NCI-H510A (cell line): Measurements from ENCODE around the gene C16orf89.
"Not testable (repeated sequence)": the region's sequence is repeated elsewhere in the genome, so short reads cannot be mapped to it uniquely, and the experiment has no call there.

Experiments used
- DNase-seq: peaks from one replicate; lab custom pipeline; 2025; lab: John Stamatoyannopoulos, UW

Gene C16orf89

GRCh38 chr16:5065813-5066212, at the start of gene C16orf89:
C16orf89 (minus strand) TSS chr16:5065956; CDS start chr16:5065908, 48 bp downstream.
- no peak for DNase-seq

GRCh38 chr16:5110933-5111332, 45.2 kb upstream of the C16orf89 start:
- DNase-seq = not testable (repeated sequence)

DNA sequence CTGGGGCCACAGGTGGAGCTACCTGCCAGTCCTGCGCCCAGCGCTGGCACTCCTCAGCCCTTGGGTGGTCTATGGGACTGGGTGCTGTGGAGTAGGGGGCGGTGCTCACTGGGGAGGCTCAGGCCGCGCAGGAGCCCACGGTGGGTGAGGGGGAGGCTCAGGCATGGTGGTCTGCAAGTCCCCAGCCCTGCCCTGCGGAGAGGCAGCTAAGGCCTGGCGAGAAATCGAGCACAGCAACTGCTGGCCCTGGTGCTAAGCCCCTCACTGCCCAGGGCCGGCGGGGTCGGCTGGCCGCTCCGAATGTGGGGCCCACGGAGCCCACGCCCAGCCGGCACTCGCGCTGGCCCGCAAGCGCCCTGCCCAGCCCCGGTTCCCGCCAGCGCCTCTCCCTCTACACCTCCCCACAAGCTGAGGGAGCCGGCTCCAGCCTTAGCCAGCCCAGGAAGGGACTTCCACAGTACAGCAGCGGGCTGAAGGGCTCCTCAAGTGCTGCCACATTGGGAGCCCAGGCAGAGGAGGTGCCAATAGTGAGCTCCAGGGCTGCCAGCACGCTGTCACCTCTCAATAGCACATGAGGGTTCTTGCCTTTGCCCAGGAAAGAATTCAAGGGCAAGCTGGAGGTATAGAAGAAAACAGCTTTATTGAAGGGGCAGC, 42.9 kb upstream of the C16orf89 start:
- DNase-seq = no peak

DNA sequence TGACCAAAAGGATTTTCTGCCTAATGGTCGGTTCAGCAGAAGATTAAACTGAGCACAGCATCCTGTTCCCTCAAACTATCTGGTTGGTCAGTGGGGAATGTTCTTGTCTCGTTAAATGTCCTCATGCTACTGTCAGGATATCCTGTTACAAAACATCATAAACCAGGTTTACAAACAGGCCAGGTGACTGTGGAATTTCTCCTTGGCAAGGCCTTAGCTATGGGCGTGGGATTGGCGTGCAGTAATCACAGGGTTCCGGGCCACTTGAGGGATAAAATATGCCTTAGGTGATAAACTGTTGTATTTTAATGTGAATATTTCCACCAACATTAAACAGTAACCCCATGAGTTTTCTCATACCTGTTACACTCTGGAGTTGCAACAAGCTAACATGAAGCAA, 39.3 kb upstream of the C16orf89 start:
- not testable (repeated sequence) for DNase-seq

- not testable (repeated sequence) for DNase-seq
Observed at GRCh38 chr16:5103296-5104032, 37.7 kb upstream of the C16orf89 start.

DNA sequence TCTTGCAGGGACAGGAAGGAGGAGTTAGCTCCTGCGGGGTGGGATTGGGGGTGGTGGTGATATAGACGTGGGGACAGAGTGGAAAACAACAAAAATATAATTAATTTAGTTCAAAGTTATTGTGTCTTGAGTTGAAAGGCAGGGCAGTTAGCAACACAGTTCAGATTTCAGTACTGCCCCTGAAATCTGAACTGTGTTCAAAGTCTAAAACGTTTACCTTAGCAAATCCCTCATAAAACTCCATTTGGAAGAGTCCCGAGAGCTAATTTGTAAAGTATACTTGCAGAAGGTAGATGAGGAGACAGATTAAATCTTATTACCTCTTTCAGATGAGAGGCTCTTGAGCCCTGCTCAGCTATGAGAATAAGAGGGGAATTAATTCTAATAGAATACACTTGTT, 33.4 kb upstream of the C16orf89 start:
- not testable (repeated sequence) for DNase-seq

GRCh38 chr16:5098221-5099159, 32.7 kb upstream of the C16orf89 start:
- not testable (repeated sequence) for DNase-seq

- peak; percentile 93 for DNase-seq
Observed at GRCh38 chr16:5097470-5098220, 31.9 kb upstream of the C16orf89 start, which contains the start of gene EEF2KMT. EEF2KMT (minus strand) TSS chr16:5097795; CDS start chr16:5097739, 56 bp downstream.

- not testable (repeated sequence) for DNase-seq
Observed at GRCh38 chr16:5097061-5097469, 31.3 kb upstream of the C16orf89 start.

- not testable (repeated sequence) for DNase-seq
Observed at GRCh38 chr16:5096437-5097060, 30.8 kb upstream of the C16orf89 start.

DNA sequence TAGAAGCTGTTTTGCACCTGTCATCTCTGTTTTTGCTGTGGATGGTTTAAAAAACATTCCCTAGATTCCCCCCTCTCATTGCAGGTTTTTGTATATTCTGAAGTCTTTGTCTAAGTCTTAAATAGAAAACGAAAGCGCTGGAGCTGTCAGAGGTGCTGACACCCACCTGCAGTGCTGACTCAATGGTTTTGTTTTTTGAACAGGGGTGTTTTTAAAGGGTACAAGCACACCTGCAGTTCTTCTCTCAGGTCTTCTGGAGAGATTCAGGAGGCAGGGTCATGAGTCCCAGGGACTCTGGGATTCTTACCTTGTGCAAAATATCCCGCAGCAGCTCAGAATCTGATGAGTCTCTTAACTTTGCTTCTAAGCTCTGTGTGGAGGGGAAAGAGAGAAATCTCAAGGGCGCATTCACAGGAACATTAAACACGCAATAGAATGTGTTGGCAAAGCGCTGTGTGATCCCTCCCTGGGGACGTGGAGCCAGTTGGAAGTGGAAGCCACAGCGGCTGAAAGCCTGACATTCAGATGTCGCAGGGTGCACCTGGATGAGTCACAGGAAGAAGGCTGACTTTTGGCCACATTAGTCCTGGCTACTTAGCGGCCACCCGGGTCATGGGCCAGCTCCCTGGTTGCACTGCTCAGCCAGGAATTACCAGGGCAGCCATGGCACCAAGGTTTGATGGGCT, 29.5 kb upstream of the C16orf89 start:
- not testable (repeated sequence) for DNase-seq

DNA sequence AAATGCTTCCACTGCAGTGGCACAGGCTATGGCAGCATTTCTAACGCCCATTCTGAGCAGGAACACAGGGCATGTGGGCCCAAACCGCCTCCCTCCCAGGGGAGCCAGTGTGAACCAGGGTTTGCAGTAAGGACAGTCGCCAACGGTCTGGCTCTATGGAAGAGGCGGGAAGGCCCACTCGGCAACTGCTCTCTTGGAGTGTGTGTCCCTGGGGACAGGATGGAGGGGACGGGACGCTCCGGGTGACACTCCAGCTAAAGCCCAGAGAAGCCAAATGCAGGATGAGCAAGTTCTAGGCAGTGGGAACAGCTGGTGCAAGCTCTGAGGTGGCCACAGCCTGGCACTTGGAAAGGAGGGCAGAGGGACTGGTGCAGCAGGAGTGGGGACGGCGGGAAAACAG, 28.0 kb upstream of the C16orf89 start:
- DNase-seq = not testable (repeated sequence)

DNA sequence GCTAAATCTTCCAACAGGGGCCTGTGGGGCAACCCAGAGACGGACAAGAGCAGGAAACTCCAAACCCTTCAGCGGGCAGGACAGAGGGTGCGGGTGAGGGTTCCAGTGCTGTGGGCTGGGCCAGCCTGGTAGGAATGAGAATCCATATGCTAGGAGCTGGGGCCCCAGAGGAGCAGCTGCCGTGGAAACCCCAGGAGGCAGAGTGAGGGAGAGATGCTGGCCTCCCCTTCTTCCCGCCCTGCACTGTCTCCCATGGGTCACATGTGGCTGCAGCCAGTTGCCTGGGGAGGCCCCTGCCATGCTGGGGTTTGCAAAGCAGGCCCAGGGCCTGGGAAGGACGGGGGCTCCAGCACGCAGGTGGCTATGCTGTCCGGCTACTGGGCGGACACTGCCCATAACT, 27.3 kb upstream of the C16orf89 start:
- not testable (repeated sequence) for DNase-seq

DNA sequence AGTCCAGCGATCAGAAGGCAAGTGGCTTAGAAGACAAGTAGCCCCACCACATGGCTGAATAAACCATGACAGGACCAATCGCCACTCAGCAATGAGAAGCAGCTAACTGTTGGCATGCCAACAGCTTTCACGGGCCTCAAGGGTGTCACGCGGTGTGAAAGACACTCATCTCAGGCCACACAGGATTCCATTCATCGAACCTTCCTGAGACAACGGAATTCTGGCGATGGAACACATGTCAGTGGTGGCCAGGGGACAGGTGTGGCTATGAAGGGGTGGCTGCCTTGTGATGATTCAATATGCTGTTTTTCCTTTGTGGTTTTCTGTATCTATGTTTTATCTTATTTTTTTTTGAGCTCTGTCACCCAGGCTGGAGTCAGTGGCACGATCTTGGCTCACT, 24.8 kb upstream of the C16orf89 start:
- not testable (repeated sequence) for DNase-seq

DNA sequence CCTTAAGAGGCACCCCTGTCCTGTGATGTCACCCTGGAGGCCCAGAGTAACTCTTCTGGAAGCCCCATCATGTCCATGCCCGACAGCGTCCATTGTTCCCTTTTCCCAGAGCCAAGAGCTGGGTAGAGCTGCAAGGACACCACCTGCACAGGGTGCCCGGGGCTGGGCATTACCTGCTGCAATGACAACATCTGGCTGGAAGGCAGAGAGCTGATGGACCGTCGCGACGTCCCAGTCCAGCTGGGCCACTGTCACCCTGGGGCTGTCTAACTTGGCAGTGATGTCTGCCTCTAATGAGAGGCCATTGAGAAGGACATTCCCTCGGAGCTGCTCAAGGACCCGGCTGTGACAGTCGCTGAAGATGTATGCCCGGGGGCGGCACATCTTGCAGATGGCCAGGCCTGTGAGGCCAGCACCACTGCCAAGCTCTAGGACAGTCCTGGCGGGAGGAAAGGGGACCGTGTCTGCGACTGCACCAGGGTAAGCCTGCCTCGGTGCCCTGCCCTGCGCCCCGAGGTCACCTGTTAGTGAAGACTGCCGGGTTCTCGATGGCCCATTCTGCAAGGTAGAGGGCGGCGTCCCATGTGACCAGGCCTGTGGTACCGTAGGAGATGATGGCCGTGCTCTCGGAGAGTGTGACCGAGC, 24.3 kb upstream of the C16orf89 start:
- DNase-seq = not testable (repeated sequence)

- not testable (repeated sequence) for DNase-seq
Observed at GRCh38 chr16:5088936-5089335, 23.2 kb upstream of the C16orf89 start.

GRCh38 chr16:5088086-5088790, 22.5 kb upstream of the C16orf89 start:
- DNase-seq = not testable (repeated sequence)

DNA sequence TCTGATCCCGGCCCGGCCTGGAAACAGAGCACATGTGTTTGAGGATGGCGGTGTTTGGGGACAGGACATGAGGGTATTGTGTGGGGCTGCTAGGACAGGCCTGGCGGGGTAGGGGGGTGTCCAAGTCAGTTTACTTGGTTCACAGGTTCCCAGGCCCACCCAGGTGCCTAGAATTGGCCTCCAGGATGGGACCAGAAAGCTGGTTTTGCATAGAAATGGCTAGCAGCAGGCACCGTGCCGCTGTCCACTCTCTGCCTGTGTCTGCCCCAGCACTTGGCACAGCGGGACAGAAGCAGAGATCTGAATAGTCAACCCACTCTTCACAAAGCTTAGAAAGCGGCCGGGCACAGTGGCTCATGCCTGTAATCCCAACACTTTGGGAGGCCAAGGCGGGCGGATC, 20.0 kb upstream of the C16orf89 start:
- DNase-seq = not testable (repeated sequence)

GRCh38 chr16:5084802-5085201, 19.0 kb upstream of the C16orf89 start:
- not testable (repeated sequence) for DNase-seq
